Colonic mucosa (tissue), 4 donors: ENCODE measurements around the gene CACNB4. TPM values are rescaled to one million over a fixed set of nuclear protein-coding genes. Genes with fewer than 3 reads are reported as not detected.
A peak's percentile ranks its signal among the peaks of the same experiment; 100 is the strongest.

Source experiments
- DNase-seq: peaks from one replicate; pipeline ENCODE4 v3.0.0-alpha.2; 2020
- H3K27ac ChIP-seq: fragments of 200-600 bp; one replicate; pipeline ENCODE4 v1.8.0; 2021
- H3K27me3 ChIP-seq: fragments of 200-600 bp; one replicate; pipeline ENCODE4 v1.8.0; 2021
- H3K36me3 ChIP-seq: fragments of 200-600 bp; one replicate; pipeline ENCODE4 v1.8.0; 2021
- H3K4me1 ChIP-seq: fragments of 200-600 bp; one replicate; pipeline ENCODE4 v1.8.0; 2021; ENCODE audit warnings: mild to moderate bottlenecking
- H3K4me3 ChIP-seq: fragments of 200-600 bp; one replicate; pipeline ENCODE4 v1.8.0; 2021
- H3K9ac ChIP-seq, 2 donors: one replicate each; pipeline ENCODE4 v1.7.0; 2013; ENCODE audit warnings: control low read depth in 2 of 2, low read depth in 2 of 2, low read length in 2 of 2
- H3K9me3 ChIP-seq: fragments of 200-600 bp; one replicate; pipeline ENCODE4 v1.8.0; 2021
- intact Hi-C: fragments of 100-400 bp; cut with DNase I; formaldehyde crosslinking; loops from one replicate; pipeline ENCODE4 v1.14.1; 2022
- total RNA-seq, 2 donors: library from RNA; stranded (reverse); fragmentation: NEBNext Ultra II Directional in 1 of 2; extraction: Animal tissue kit (Norgen Biotek cat#: 25700) in 1 of 2; gene quantifications; one replicate each; pipeline ENCODE4 v1.2.1, GENCODE V29; 2021
- TF ChIP-seq, protein P1 (sequence below): fragments of 200-600 bp; IDR thresholded peaks from one replicate; pipeline ENCODE4 v1.8.0; 2022; ENCODE audit warnings: antibody characterized with exemption, mild to moderate bottlenecking
- donor health status: healthy.
- donor health status: DM: no; HTN: no; CAD: no.
- donor health status: DM: no; HTN: no; CAD: no.

The CACNB4 gene
- total RNA-seq, 2 donors from 2014 or later: 0.44 to 1.0 TPM

DNA sequence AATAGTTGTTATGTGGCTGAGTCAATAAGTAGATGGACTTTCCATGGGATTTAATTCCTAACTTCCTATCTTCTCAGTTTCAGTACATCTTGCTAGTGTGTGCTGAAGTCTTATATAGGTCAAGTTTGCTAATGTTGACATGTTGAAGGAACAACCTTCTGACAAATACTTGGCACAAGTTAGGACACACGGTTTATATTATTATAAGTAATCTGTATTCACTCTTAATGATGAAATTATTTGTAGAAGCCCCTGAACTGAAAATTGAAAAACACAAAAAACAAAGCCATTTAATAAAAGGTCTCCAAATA is 289.8 kb downstream of the CACNB4 start:
- Histone ChIP-seq H3K9ac (no peak overlapping the region), H3K27me3 (no peaks in the 10 kb centered on the region), H3K4me1 (peaks cover 3% of the 10 kb centered on the region), H3K36me3 (peaks cover 4% of the 10 kb centered on the region), H3K27ac (no peak overlapping the region), H3K4me3 (no peak overlapping the region), H3K9me3 (no peaks in the 10 kb centered on the region)
- intact Hi-C loops: no loop called here
- no peak for DNase-seq
- TF ChIP-seq, protein P1, sequence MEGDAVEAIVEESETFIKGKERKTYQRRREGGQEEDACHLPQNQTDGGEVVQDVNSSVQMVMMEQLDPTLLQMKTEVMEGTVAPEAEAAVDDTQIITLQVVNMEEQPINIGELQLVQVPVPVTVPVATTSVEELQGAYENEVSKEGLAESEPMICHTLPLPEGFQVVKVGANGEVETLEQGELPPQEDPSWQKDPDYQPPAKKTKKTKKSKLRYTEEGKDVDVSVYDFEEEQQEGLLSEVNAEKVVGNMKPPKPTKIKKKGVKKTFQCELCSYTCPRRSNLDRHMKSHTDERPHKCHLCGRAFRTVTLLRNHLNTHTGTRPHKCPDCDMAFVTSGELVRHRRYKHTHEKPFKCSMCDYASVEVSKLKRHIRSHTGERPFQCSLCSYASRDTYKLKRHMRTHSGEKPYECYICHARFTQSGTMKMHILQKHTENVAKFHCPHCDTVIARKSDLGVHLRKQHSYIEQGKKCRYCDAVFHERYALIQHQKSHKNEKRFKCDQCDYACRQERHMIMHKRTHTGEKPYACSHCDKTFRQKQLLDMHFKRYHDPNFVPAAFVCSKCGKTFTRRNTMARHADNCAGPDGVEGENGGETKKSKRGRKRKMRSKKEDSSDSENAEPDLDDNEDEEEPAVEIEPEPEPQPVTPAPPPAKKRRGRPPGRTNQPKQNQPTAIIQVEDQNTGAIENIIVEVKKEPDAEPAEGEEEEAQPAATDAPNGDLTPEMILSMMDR: no peak

DNA sequence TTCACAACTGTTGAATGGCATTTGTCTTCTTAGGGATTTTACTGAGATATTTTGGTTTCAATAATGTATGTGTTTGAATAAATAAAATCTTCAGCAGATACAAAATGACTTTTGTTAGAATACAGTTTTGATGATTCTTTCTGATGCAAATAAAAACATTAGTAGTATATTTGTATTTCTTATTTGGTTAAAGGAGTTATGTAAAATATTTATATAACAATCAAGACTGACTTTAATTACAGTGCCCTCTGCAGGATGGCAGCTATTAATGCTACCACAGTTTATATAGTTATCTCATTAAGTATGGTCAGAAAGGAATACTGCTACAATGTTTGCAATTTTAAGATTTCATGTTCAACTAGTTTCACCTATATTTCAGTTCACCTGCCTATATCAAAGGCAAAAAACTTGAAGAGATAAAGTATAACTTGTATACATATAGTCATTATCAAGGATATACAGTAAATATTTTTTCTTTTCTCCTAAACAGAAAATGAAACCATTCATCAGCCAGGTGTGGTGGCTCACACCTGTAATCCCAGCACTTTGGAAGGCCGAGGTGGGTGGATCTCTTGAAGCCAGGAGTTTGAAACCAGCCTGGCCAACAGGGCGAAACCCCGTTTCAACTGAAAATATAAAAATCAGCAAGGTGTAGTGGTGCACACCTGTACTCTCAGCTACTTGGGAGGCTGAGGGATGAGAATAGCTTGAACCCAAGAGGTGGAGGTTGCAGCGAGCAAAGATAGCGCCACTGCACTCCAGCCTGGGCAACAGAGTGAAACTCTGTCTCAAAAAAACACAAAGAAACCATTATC is 290.4 kb downstream of the CACNB4 start:
- intact Hi-C loops: no loop called here
- DNase-seq: no peak
- no peaks in the 10 kb centered on the region for H3K36me3 ChIP-seq

DNA sequence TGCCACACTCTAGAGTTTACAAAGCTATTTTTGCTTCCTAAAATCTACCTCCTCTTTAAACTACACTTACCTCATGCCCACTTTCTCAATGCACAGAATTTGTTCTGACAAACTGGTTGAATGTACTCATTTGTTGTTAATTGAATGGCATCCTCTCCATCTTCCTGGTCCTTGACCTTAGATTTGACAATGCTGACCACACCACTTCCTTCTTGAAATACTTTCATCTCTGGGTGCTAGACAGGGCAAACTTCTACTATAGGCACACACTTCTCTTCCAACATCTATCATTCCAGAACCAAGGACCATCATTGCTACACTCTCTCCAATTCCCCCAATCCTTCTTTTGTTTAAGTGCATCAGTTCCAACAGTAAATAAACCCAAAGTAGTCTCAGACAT is 292.9 kb downstream of the CACNB4 start:
- Histone ChIP-seq H3K4me1 (peaks cover 3% of the 10 kb centered on the region), H3K36me3 (no peaks in the 10 kb centered on the region), H3K9ac (no peak overlapping the region), H3K27ac (no peak overlapping the region), H3K9me3 (no peaks in the 10 kb centered on the region), H3K27me3 (no peaks in the 10 kb centered on the region), H3K4me3 (no peak overlapping the region)
- DNase-seq: no peak
- TF ChIP-seq, protein P1: no peak
- intact Hi-C loops: no loop called here

More for the DNA sequence above, 290.4 kb downstream of the CACNB4 start:
- TF ChIP-seq, protein P1: peak; percentile 45
- no peak overlapping the region for H3K4me3 ChIP-seq
- no peak overlapping the region for H3K9ac ChIP-seq
- H3K27ac ChIP-seq: no peak overlapping the region
- H3K27me3 ChIP-seq: no peaks in the 10 kb centered on the region
- no peaks in the 10 kb centered on the region for H3K9me3 ChIP-seq
- peaks cover 3% of the 10 kb centered on the region for H3K4me1 ChIP-seq

DNA sequence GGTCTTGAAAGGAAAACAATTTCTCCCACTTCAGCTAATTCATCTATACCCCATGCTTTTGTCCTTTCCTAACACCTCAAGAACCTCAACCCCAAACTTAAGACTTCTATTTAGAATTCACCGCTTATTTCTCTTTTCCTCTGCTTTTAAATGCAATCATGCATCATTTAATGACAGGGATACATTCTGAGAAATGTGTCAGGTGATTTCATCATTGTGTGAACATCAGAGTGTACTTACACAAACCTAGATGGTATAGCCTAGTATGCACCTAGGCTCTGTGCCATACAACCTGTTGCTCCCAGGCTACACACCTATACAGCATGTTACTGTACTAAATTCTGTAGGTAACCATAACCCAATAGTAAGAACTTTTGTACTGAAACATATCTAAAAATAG is 293.5 kb downstream of the CACNB4 start:
- H3K36me3 ChIP-seq: no peaks in the 10 kb centered on the region
- H3K27me3 ChIP-seq: no peaks in the 10 kb centered on the region
- no peak for DNase-seq
- H3K9me3 ChIP-seq: no peaks in the 10 kb centered on the region
- peaks cover 3% of the 10 kb centered on the region for H3K4me1 ChIP-seq
- TF ChIP-seq, protein P1: no peak
- no peak overlapping the region for H3K27ac ChIP-seq
- intact Hi-C loops: no loop called here
- H3K4me3 ChIP-seq: no peak overlapping the region
- H3K9ac ChIP-seq: no peak overlapping the region

DNA sequence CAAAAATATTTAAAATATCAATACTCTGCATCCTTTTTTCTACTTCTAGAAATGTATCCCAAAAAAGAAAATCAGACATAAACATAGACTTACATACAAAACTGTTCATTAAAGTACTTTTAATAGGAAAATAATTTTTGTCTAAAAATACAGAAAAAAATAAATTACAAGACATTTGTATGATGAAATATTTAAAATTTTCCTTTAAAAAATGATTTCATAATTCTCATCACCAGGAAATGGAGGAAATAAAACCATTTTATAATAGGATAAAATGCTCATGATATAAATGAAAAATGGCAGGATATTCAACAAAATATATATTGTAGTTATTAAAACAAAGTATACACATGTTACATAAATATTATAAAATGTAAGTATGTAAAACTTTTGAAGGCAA is 295.0 kb downstream of the CACNB4 start:
- H3K9me3 ChIP-seq: no peaks in the 10 kb centered on the region
- H3K4me3 ChIP-seq: no peak overlapping the region
- H3K27me3 ChIP-seq: no peaks in the 10 kb centered on the region
- TF ChIP-seq, protein P1: no peak
- no peak overlapping the region for H3K9ac ChIP-seq
- H3K4me1 ChIP-seq: peaks cover 2% of the 10 kb centered on the region
- no peak for DNase-seq
- H3K27ac ChIP-seq: no peak overlapping the region
- intact Hi-C loops: no loop called here
- H3K36me3 ChIP-seq: no peaks in the 10 kb centered on the region
